DOHH2 (cell line): Measurements from ENCODE around the gene MYO5A.

ENCODE experiments used
- H3F3A ChIP-seq: fragments of 200-600 bp; sonication (generic), shearing (Covaris generic); 2 replicates; pipeline ENCODE4 v1.6.0; 2016; ENCODE audit warnings: antibody characterized with exemption, mild to moderate bottlenecking; ENCODE audit not compliant: control insufficient read depth, insufficient read depth
- H3K27ac ChIP-seq: fragments of 200-600 bp; sonication (generic); 2 replicates; pipeline ENCODE4 v1.5.1; 2014; ENCODE audit warnings: low read depth, mild to moderate bottlenecking, low read length, moderate library complexity
- H3K27me3 ChIP-seq: fragments of 200-600 bp; sonication (generic); 2 replicates; pipeline ENCODE4 v1.6.1; 2014; ENCODE audit warnings: mild to moderate bottlenecking, low read length, mixed read lengths; ENCODE audit not compliant: control insufficient read depth
- H3K36me3 ChIP-seq: fragments of 200-600 bp; sonication (generic); 2 replicates; pipeline ENCODE4 v1.6.1; 2014; ENCODE audit warnings: mild to moderate bottlenecking, low read length, moderate library complexity, mixed read lengths; ENCODE audit not compliant: control insufficient read depth
- H3K4me1 ChIP-seq: fragments of 200-600 bp; sonication (generic); 2 replicates; pipeline ENCODE4 v1.6.1; 2014; ENCODE audit warnings: mild to moderate bottlenecking, low read length, mixed read lengths; ENCODE audit not compliant: control insufficient read depth
- H3K4me2 ChIP-seq: fragments of 200-600 bp; sonication (generic); 2 replicates; pipeline ENCODE4 v1.6.0; 2014; ENCODE audit warnings: mild to moderate bottlenecking, low read length, moderate library complexity
- H3K4me3 ChIP-seq: fragments of 200-600 bp; sonication (generic); 2 replicates; pipeline ENCODE4 v1.5.1; 2014; ENCODE audit warnings: mild to moderate bottlenecking, low read length, mixed read lengths
- H3K79me2 ChIP-seq: fragments of 200-600 bp; sonication (generic); 2 replicates; pipeline ENCODE4 v1.6.1; 2014; ENCODE audit warnings: mild to moderate bottlenecking, low read length, mixed read lengths; ENCODE audit not compliant: control insufficient read depth
- H3K9me2 ChIP-seq: fragments of 200-600 bp; sonication (generic); replicated peaks from 2 replicates; pipeline ENCODE4 v1.6.1; 2014; ENCODE audit warnings: mild to moderate bottlenecking, low read length, mixed read lengths; ENCODE audit not compliant: control insufficient read depth
- H3K9me3 ChIP-seq: fragments of 200-600 bp; sonication (generic); 2 replicates; pipeline ENCODE4 v1.6.1; 2014; ENCODE audit warnings: antibody characterized with exemption, low read length, mixed read lengths; ENCODE audit not compliant: control insufficient read depth, insufficient read depth
- H4K20me1 ChIP-seq: fragments of 200-600 bp; sonication (generic); 2 replicates; pipeline ENCODE4 v1.6.0; 2014; ENCODE audit warnings: low read depth, mild to moderate bottlenecking, antibody characterized with exemption, low read length, moderate library complexity; ENCODE audit not compliant: control insufficient read depth, insufficient read depth
- CTCF ChIP-seq: fragments of 200-600 bp; sonication (generic); IDR thresholded peaks from one replicate; pipeline ENCODE4 v1.5.1; 2014; ENCODE audit warnings: antibody characterized with exemption, mild to moderate bottlenecking, low read depth, low read length; ENCODE audit not compliant: poor library complexity, severe bottlenecking
- EZH2phosphoT487 ChIP-seq: fragments of 200-600 bp; sonication (generic); IDR thresholded peaks from 2 replicates; pipeline ENCODE4 v1.6.1; 2017; ENCODE audit warnings: borderline replicate concordance, mild to moderate bottlenecking, antibody characterized with exemption, low read length, moderate library complexity, mixed read lengths

The MYO5A gene

GRCh38 chr15:52369030-52369429 is 159.7 kb downstream of the MYO5A start:
- Histone ChIP-seq H4K20me1 (no peaks in the 10 kb centered on the region), H3K9me3 (no peaks in the 10 kb centered on the region)
- TF ChIP-seq EZH2phosphoT487, result no peak
- TF ChIP-seq CTCF, result no peak

GRCh38 chr15:52368402-52368801 is 160.3 kb downstream of the MYO5A start:
- no peaks in the 10 kb centered on the region for H3K9me2 ChIP-seq
- no peaks in the 10 kb centered on the region for H3K79me2 ChIP-seq
- TF ChIP-seq EZH2phosphoT487, result no peak
- no peak for TF ChIP-seq CTCF
- no peaks in the 10 kb centered on the region for H3K9me3 ChIP-seq
- H3K36me3 ChIP-seq, result peaks cover 30% of the 10 kb centered on the region
- H3K4me3 ChIP-seq, result no peak overlapping the region
- no peaks in the 10 kb centered on the region for H3K27me3 ChIP-seq
- no peaks in the 10 kb centered on the region for H3K4me1 ChIP-seq
- no peaks in the 10 kb centered on the region for H3F3A ChIP-seq
- H4K20me1 ChIP-seq, result no peaks in the 10 kb centered on the region
- no peak overlapping the region for H3K4me2 ChIP-seq
- H3K27ac ChIP-seq, result no peak overlapping the region

More at GRCh38 chr15:52369030-52369429, 159.7 kb downstream of the MYO5A start:
- no peak overlapping the region for H3K27ac ChIP-seq
- H3K4me1 ChIP-seq, result no peaks in the 10 kb centered on the region
- H3F3A ChIP-seq, result no peaks in the 10 kb centered on the region
- no peaks in the 10 kb centered on the region for H3K79me2 ChIP-seq
- H3K27me3 ChIP-seq, result no peaks in the 10 kb centered on the region
- peaks cover 30% of the 10 kb centered on the region for H3K36me3 ChIP-seq
- no peaks in the 10 kb centered on the region for H3K9me2 ChIP-seq
- H3K4me3 ChIP-seq, result no peak overlapping the region
- H3K4me2 ChIP-seq, result no peak overlapping the region

- H3K9me3 ChIP-seq, result no peaks in the 10 kb centered on the region
- H3K9me2 ChIP-seq, result no peaks in the 10 kb centered on the region
- no peaks in the 10 kb centered on the region for H3K4me1 ChIP-seq
- no peak overlapping the region for H3K4me2 ChIP-seq
- H3K27ac ChIP-seq, result no peak overlapping the region
- no peaks in the 10 kb centered on the region for H4K20me1 ChIP-seq
- TF ChIP-seq EZH2phosphoT487 (no peak), CTCF (no peak)
- H3F3A ChIP-seq, result no peaks in the 10 kb centered on the region
- no peak overlapping the region for H3K4me3 ChIP-seq
- no peaks in the 10 kb centered on the region for H3K27me3 ChIP-seq
- H3K36me3 ChIP-seq, result peaks cover 13% of the 10 kb centered on the region
- no peaks in the 10 kb centered on the region for H3K79me2 ChIP-seq
These were observed 166.2 kb downstream of the MYO5A start for GRCh38 chr15:52362497-52362896.

- Histone ChIP-seq H3K9me3 (no peaks in the 10 kb centered on the region), H3F3A (no peaks in the 10 kb centered on the region), H3K4me3 (no peak overlapping the region), H3K27ac (no peak overlapping the region), H3K9me2 (no peaks in the 10 kb centered on the region), H3K79me2 (no peaks in the 10 kb centered on the region), H3K4me1 (no peaks in the 10 kb centered on the region), H4K20me1 (no peaks in the 10 kb centered on the region), H3K27me3 (no peaks in the 10 kb centered on the region), H3K4me2 (no peak overlapping the region), H3K36me3 (peaks cover 13% of the 10 kb centered on the region)
- TF ChIP-seq EZH2phosphoT487 (no peak), CTCF (no peak)
These were observed 166.6 kb downstream of the MYO5A start for GRCh38 chr15:52361975-52362494.
